Astrocyte (in vitro differentiated cells and primary cell): Measurements from ENCODE around the gene PRPH. TPM values are rescaled to one million over a fixed set of nuclear protein-coding genes. Genes with fewer than 3 reads are reported as not detected.

ENCODE experiments used
- DNase-seq: peaks from one replicate; pipeline ENCODE4 v3.0.0-alpha.2; 2010; ENCODE audit warnings: low read depth
- FAIRE-seq: peaks from 2 replicates; lab custom pipeline; 2011; peaks lifted over from hg19 to GRCh38; lab: Jason Lieb, UNC
- H2AFZ ChIP-seq: 2 replicates; pipeline ENCODE4 v1.6.0; 2012; ENCODE audit warnings: low read depth, low read length, inconsistent platforms
- H3K27ac ChIP-seq: 2 replicates; pipeline ENCODE4 v1.5.1; 2011; ENCODE audit warnings: low read depth, low read length, inconsistent platforms
- H3K27me3 ChIP-seq: 2 replicates; pipeline ENCODE4 v1.6.0; 2011; ENCODE audit warnings: low read length, inconsistent platforms; ENCODE audit not compliant: insufficient read depth
- H3K36me3 ChIP-seq: 2 replicates; pipeline ENCODE4 v1.5.1; 2011; ENCODE audit warnings: low read length, inconsistent platforms; ENCODE audit not compliant: insufficient read depth
- H3K4me1 ChIP-seq: 2 replicates; pipeline ENCODE4 v1.5.1; 2011; ENCODE audit warnings: low read length, inconsistent platforms; ENCODE audit not compliant: insufficient read depth
- H3K4me2 ChIP-seq: 2 replicates; pipeline ENCODE4 v1.6.0; 2012; ENCODE audit warnings: low read length, inconsistent platforms
- H3K4me3 ChIP-seq: 2 replicates; pipeline ENCODE4 v1.5.1; 2011; ENCODE audit warnings: low read depth, mild to moderate bottlenecking, low read length, inconsistent platforms; ENCODE audit not compliant: insufficient read depth
- H3K79me2 ChIP-seq: 2 replicates; pipeline ENCODE4 v1.6.0; 2012; ENCODE audit warnings: mild to moderate bottlenecking, low read length, inconsistent platforms; ENCODE audit not compliant: insufficient read depth
- H3K9ac ChIP-seq: 2 replicates; pipeline ENCODE4 v1.6.0; 2012; ENCODE audit warnings: mild to moderate bottlenecking, low read length, inconsistent platforms
- H3K9me3 ChIP-seq: 2 replicates; pipeline ENCODE4 v1.5.1; 2012; ENCODE audit warnings: low read depth, mild to moderate bottlenecking, low read length, inconsistent platforms; ENCODE audit not compliant: insufficient read depth
- H4K20me1 ChIP-seq: 2 replicates; pipeline ENCODE4 v1.6.0; 2012; ENCODE audit warnings: low read length, inconsistent platforms; ENCODE audit not compliant: insufficient read depth
- H3K27ac Mint-ChIP-seq: one replicate; pipeline ENCODE4 v1.8.0; 2021; ENCODE audit warnings: mild to moderate bottlenecking, mixed read lengths; ENCODE audit not compliant: unreplicated experiment
- H3K27me3 Mint-ChIP-seq: one replicate; pipeline ENCODE4 v1.8.0; 2021; ENCODE audit warnings: low read depth, mixed read lengths; ENCODE audit not compliant: unreplicated experiment
- H3K36me3 Mint-ChIP-seq: one replicate; pipeline ENCODE4 v1.8.0; 2021; ENCODE audit warnings: low read depth, mixed read lengths; ENCODE audit not compliant: unreplicated experiment
- H3K4me1 Mint-ChIP-seq: one replicate; pipeline ENCODE4 v1.8.0; 2021; ENCODE audit warnings: low read depth, mixed read lengths; ENCODE audit not compliant: unreplicated experiment
- H3K4me3 Mint-ChIP-seq: one replicate; pipeline ENCODE4 v1.8.0; 2021; ENCODE audit warnings: mild to moderate bottlenecking, moderate library complexity, mixed read lengths; ENCODE audit not compliant: unreplicated experiment
- H3K9me3 Mint-ChIP-seq: one replicate; pipeline ENCODE4 v1.8.0; 2021; ENCODE audit warnings: mild to moderate bottlenecking, mixed read lengths; ENCODE audit not compliant: unreplicated experiment
- CTCF ChIP-seq: IDR thresholded peaks from 2 replicates; pipeline ENCODE4 v1.5.1; 2011; ENCODE audit warnings: low read depth, mild to moderate bottlenecking, inconsistent platforms, low read length, moderate library complexity; ENCODE audit not compliant: insufficient read depth
- EZH2 ChIP-seq: IDR thresholded peaks from 2 replicates; pipeline ENCODE4 v1.6.1; 2012; ENCODE audit warnings: mild to moderate bottlenecking, low read length, inconsistent platforms; ENCODE audit not compliant: insufficient read depth
- total RNA-seq: library from RNA; stranded (reverse); gene quantifications from 2 replicates; pipeline ENCODE4 v1.2.1, GENCODE V29; 2021

PRPH gene
- total RNA-seq, 1 donor from 2014 or later, result not detected

- Mint-ChIP-seq H3K36me3 (peaks cover 4% of the 10 kb centered on the region), H3K9me3 (peaks cover 5% of the 10 kb centered on the region), H3K27ac (no peak overlapping the region), H3K27me3 (peaks cover 81% of the 10 kb centered on the region), H3K4me1 (peaks cover 5% of the 10 kb centered on the region), H3K4me3 (no peak overlapping the region)
- FAIRE-seq, result no peak
- H3K79me2 ChIP-seq, result no peaks in the 10 kb centered on the region
- H3K4me2 ChIP-seq, result no peak overlapping the region
- TF ChIP-seq CTCF (no peak), EZH2 (no peak)
- H3K36me3 ChIP-seq, result no peaks in the 10 kb centered on the region
- H3K9me3 ChIP-seq, result no peaks in the 10 kb centered on the region
- H4K20me1 ChIP-seq, result no peaks in the 10 kb centered on the region
- H3K4me3 ChIP-seq, result no peak overlapping the region
- H3K27ac ChIP-seq, result no peak overlapping the region
- H3K27me3 ChIP-seq, result peaks cover 74% of the 10 kb centered on the region
- no peak overlapping the region for H2AFZ ChIP-seq
- H3K9ac ChIP-seq, result no peak overlapping the region
- DNase-seq, result no peak
- H3K4me1 ChIP-seq, result peaks cover 19% of the 10 kb centered on the region
These were observed 46.2 kb downstream of the PRPH start for GRCh38 chr12:49340971-49341776.

- Histone ChIP-seq H2AFZ (peak overlapping the region; percentile 61), H3K4me1 (peaks cover 24% of the 10 kb centered on the region), H3K27me3 (peaks cover 71% of the 10 kb centered on the region), H3K27ac (no peak overlapping the region), H3K4me2 (peak overlapping the region; percentile 78), H3K4me3 (no peak overlapping the region), H3K36me3 (no peaks in the 10 kb centered on the region), H4K20me1 (no peaks in the 10 kb centered on the region), H3K9ac (no peak overlapping the region), H3K79me2 (no peaks in the 10 kb centered on the region), H3K9me3 (no peaks in the 10 kb centered on the region)
- no peak for TF ChIP-seq CTCF
- TF ChIP-seq EZH2, result no peak
- Mint-ChIP-seq H3K4me3 (no peak overlapping the region), H3K27ac (no peak overlapping the region), H3K27me3 (peaks cover 83% of the 10 kb centered on the region), H3K9me3 (peaks cover 3% of the 10 kb centered on the region), H3K36me3 (peaks cover 4% of the 10 kb centered on the region), H3K4me1 (peaks cover 5% of the 10 kb centered on the region)
- FAIRE-seq (no peak), DNase-seq (no peak)
These were observed 46.8 kb downstream of the PRPH start for GRCh38 chr12:49341777-49342065.
